ENCODE data around the gene EPB41L1. TPM values are rescaled to one million over a fixed set of nuclear protein-coding genes. Genes with fewer than 3 reads are reported as not detected.

The EPB41L1 gene
- total RNA-seq, 1 donor from 2014 or later = 16.7 TPM

- no peak for DNase-seq (ENCODE audit: low spot score in 2 of 2)
- Histone ChIP-seq H3K27me3 (no peaks in the 10 kb centered on the region), H3K27ac (no peak overlapping the region), H3K4me1 (no peaks in the 10 kb centered on the region), H3K9me3 (no peaks in the 10 kb centered on the region), H3K36me3 (no peaks in the 10 kb centered on the region), H3K4me3 (no peak overlapping the region)
- intact Hi-C loops (cut with DNase I) = no loop called here
- TF ChIP-seq CTCF (IDR thresholded peaks at IDR 0.05) = no peak
Measured at GRCh38 chr20:36268440-36269342, 114.2 kb downstream of the EPB41L1 start.

- no peaks in the 10 kb centered on the region for H3K36me3 ChIP-seq
- no peak for DNase-seq (ENCODE audit: low spot score in 2 of 2)
- TF ChIP-seq CTCF (IDR thresholded peaks at IDR 0.05) = no peak
- no peaks in the 10 kb centered on the region for H3K27me3 ChIP-seq
- intact Hi-C loops (cut with DNase I) = no loop called here
- no peaks in the 10 kb centered on the region for H3K4me1 ChIP-seq
- H3K27ac ChIP-seq = no peak overlapping the region
- no peak overlapping the region for H3K4me3 ChIP-seq
- H3K9me3 ChIP-seq = no peaks in the 10 kb centered on the region
Measured at GRCh38 chr20:36269507-36269906, 115.0 kb downstream of the EPB41L1 start.

- TF ChIP-seq CTCF (IDR thresholded peaks at IDR 0.05) = no peak
- intact Hi-C loops (cut with DNase I) = no loop called here
- Histone ChIP-seq H3K36me3 (no peaks in the 10 kb centered on the region), H3K27me3 (no peaks in the 10 kb centered on the region), H3K4me1 (no peaks in the 10 kb centered on the region), H3K4me3 (no peak overlapping the region), H3K27ac (no peak overlapping the region), H3K9me3 (no peaks in the 10 kb centered on the region)
- DNase-seq (ENCODE audit: low spot score in 2 of 2) = no peak
Measured at GRCh38 chr20:36270744-36271638, 116.5 kb downstream of the EPB41L1 start.

- no peaks in the 10 kb centered on the region for H3K4me1 ChIP-seq
- TF ChIP-seq CTCF (IDR thresholded peaks at IDR 0.05) = no peak
- DNase-seq (ENCODE audit: low spot score in 2 of 2) = no peak
Measured at GRCh38 chr20:36271639-36272546, 117.4 kb downstream of the EPB41L1 start.

More at GRCh38 chr20:36271639-36272546, 117.4 kb downstream of the EPB41L1 start:
- intact Hi-C loops (cut with DNase I) = no loop called here
- Histone ChIP-seq H3K27ac (no peak overlapping the region), H3K36me3 (no peaks in the 10 kb centered on the region), H3K9me3 (no peaks in the 10 kb centered on the region), H3K27me3 (no peaks in the 10 kb centered on the region), H3K4me3 (no peak overlapping the region)

All from ascending aorta (tissue), 2 donors.